ENCODE results near the gene OVAAL. TPM values are rescaled to one million over a fixed set of nuclear protein-coding genes. Genes with fewer than 3 reads are reported as not detected.

The OVAAL gene
- total and polyA plus RNA-seq, 9 of the 15 experiments (the other 6 are each of a cell fraction or from before 2014, with no cell fraction given), result 0.04 to 0.18 (median 0.08) TPM; not detected in 4

DNA sequence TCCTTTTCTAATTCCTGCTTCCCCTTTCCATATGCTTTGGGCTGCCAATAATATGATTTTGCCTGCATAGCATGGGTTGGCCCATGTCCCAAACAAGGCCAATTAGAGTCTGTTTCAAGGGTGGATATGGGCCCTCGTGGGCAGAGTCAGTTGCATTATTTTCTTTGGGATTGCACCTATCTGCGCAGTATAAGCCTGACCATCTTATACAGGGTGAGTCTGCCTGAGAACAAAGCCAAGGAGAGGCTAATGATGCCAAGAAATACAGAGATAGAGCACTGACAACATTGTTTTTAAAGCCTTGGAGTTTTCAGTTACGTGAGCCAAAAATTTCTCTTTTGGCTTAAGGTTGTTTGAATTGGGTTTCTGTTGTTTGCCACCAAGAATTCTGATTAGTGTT lies 18.6 kb downstream of the OVAAL start (continued):
- no peak for TF ChIP-seq ZBTB1 (CRISPR knock-in tag; IDR thresholded peaks at IDR 0.05; ENCODE audit: borderline replicate concordance, low read depth)
- TF ChIP-seq, protein P1, sequence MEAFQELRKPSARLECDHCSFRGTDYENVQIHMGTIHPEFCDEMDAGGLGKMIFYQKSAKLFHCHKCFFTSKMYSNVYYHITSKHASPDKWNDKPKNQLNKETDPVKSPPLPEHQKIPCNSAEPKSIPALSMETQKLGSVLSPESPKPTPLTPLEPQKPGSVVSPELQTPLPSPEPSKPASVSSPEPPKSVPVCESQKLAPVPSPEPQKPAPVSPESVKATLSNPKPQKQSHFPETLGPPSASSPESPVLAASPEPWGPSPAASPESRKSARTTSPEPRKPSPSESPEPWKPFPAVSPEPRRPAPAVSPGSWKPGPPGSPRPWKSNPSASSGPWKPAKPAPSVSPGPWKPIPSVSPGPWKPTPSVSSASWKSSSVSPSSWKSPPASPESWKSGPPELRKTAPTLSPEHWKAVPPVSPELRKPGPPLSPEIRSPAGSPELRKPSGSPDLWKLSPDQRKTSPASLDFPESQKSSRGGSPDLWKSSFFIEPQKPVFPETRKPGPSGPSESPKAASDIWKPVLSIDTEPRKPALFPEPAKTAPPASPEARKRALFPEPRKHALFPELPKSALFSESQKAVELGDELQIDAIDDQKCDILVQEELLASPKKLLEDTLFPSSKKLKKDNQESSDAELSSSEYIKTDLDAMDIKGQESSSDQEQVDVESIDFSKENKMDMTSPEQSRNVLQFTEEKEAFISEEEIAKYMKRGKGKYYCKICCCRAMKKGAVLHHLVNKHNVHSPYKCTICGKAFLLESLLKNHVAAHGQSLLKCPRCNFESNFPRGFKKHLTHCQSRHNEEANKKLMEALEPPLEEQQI (IDR thresholded peaks at IDR 0.05), result no peak
- TF ChIP-seq, protein P2, sequence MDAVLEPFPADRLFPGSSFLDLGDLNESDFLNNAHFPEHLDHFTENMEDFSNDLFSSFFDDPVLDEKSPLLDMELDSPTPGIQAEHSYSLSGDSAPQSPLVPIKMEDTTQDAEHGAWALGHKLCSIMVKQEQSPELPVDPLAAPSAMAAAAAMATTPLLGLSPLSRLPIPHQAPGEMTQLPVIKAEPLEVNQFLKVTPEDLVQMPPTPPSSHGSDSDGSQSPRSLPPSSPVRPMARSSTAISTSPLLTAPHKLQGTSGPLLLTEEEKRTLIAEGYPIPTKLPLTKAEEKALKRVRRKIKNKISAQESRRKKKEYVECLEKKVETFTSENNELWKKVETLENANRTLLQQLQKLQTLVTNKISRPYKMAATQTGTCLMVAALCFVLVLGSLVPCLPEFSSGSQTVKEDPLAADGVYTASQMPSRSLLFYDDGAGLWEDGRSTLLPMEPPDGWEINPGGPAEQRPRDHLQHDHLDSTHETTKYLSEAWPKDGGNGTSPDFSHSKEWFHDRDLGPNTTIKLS (IDR thresholded peaks at IDR 0.05; ENCODE audit: borderline replicate concordance, low read depth), result no peak
- TF ChIP-seq, protein P3, sequence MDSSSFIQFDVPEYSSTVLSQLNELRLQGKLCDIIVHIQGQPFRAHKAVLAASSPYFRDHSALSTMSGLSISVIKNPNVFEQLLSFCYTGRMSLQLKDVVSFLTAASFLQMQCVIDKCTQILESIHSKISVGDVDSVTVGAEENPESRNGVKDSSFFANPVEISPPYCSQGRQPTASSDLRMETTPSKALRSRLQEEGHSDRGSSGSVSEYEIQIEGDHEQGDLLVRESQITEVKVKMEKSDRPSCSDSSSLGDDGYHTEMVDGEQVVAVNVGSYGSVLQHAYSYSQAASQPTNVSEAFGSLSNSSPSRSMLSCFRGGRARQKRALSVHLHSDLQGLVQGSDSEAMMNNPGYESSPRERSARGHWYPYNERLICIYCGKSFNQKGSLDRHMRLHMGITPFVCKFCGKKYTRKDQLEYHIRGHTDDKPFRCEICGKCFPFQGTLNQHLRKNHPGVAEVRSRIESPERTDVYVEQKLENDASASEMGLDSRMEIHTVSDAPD (CRISPR knock-in tag; IDR thresholded peaks at IDR 0.05), result no peak
